BLaER1 treated with 17β-estradiol and CSF1 and Interleukin-3, amounts not matched to agents 10 nM and 100 nM (cell line): ENCODE results near the gene SLAMF1.
"Not testable (repeated sequence)": the region's sequence is repeated elsewhere in the genome, so short reads cannot be mapped to it uniquely, and the experiment has no call there.

Experiments
- H3K27ac ChIP-seq, 11 experiments: shearing (Covaris generic); formaldehyde crosslinking; 2 replicates each; pipeline ENCODE4 v1.8.1; 2022
- H3K27me3 ChIP-seq, 11 experiments: shearing (Covaris generic); formaldehyde crosslinking; 2 replicates each; pipeline ENCODE4 v1.8.1; 2022
- H3K36me3 ChIP-seq, 11 experiments: shearing (Covaris generic); formaldehyde crosslinking; 2 replicates each; pipeline ENCODE4 v1.8.1; 2022
- H3K4me1 ChIP-seq, 10 experiments: shearing (Covaris generic); formaldehyde crosslinking; 2 replicates each; pipeline ENCODE4 v1.8.1; 2022
- H3K4me2 ChIP-seq, 11 experiments: shearing (Covaris generic); formaldehyde crosslinking; 2 replicates each; pipeline ENCODE4 v1.8.1; 2022
- H3K4me3 ChIP-seq, 10 experiments: shearing (Covaris generic); formaldehyde crosslinking; 2 replicates each; pipeline ENCODE4 v1.8.1; 2022
- H3K9ac ChIP-seq, 11 experiments: shearing (Covaris generic); formaldehyde crosslinking; 2 replicates each; pipeline ENCODE4 v1.8.1; 2022
- H3K9me3 ChIP-seq, 11 experiments: shearing (Covaris generic); formaldehyde crosslinking; replicated peaks in 1 of 11; 2 replicates each; pipeline ENCODE4 v1.8.1; 2022
- H4K20me1 ChIP-seq, 11 experiments: shearing (Covaris generic); formaldehyde crosslinking; 2 replicates each; pipeline ENCODE4 v1.8.1; 2022
- Cebpa-rat ChIP-seq, 11 experiments: shearing (Covaris generic); IDR thresholded peaks; 2 replicates each; pipeline ENCODE4 v1.8.1; 2022

Gene SLAMF1

GRCh38 chr1:160646711-160647328 is at the start of gene SLAMF1:
TSS of gene SLAMF1 (minus strand) at chr1:160647044. CDS start at chr1:160646945, 99 bp downstream.
- Histone ChIP-seq H3K9ac (peak within 1 kb of the TSS; percentile 50 to 84 (median 72); a peak in 21 of 22 replicates), H3K4me1 (peaks cover 77 to 100% (median 96%) of the 10 kb centered on the region in 10 experiments), H3K27ac (peak within 1 kb of the TSS; percentile 45 to 79 (median 74); a peak in 21 of 22 replicates), H3K4me2 (peak within 1 kb of the TSS; percentile 88 to 98 (median 94)), H3K9me3 (peaks cover 0 to 4% (median 0%) of the 10 kb centered on the region in 11 experiments; a peak in 4 of 22 replicates), H4K20me1 (no peaks in the 10 kb centered on the region), H3K36me3 (peaks cover 0 to 20% (median 0%) of the 10 kb centered on the region in 11 experiments; a peak in 2 of 22 replicates), H3K4me3 (peak within 1 kb of the TSS; percentile 52 to 86 (median 61)), H3K27me3 (no peaks in the 10 kb centered on the region)
- no peak for TF ChIP-seq Cebpa-rat (IDR thresholded peaks at IDR 0.05)

GRCh38 chr1:160692390-160692789 is 45.5 kb upstream of the SLAMF1 start:
- not testable (repeated sequence) for H3K4me1 ChIP-seq, H3K4me3 ChIP-seq, H3K27ac ChIP-seq, H3K4me2 ChIP-seq, H3K9ac ChIP-seq, H3K27me3 ChIP-seq
- Histone ChIP-seq H4K20me1 (peaks cover 0 to 74% (median 0%) of the 10 kb centered on the region in 11 experiments; a peak in 3 of 22 replicates), H3K36me3 (peaks cover 0 to 31% (median 13%) of the 10 kb centered on the region in 11 experiments; a peak in 11 of 22 replicates), H3K9me3 (peaks cover 7 to 25% (median 12%) of the 10 kb centered on the region in 11 experiments; a peak in 20 of 22 replicates)

GRCh38 chr1:160685266-160685665 is 38.4 kb upstream of the SLAMF1 start:
- Histone ChIP-seq H4K20me1 (peaks cover 0 to 73% (median 0%) of the 10 kb centered on the region in 11 experiments; a peak in 3 of 22 replicates), H3K27me3 (0 out of 22 replicates have a peak, but pooled peaks cover 0 to 3% (median 0%) of the 10 kb centered on the region in 11 experiments), H3K27ac (peak overlapping the region in 3 of 11 experiments; percentile 13 to 15 (median 14); a peak in 4 of 22 replicates), H3K4me2 (peak overlapping the region; percentile 5 to 71 (median 44); a peak in 20 of 22 replicates), H3K4me3 (no peak overlapping the region), H3K4me1 (peaks cover 22 to 43% (median 31%) of the 10 kb centered on the region in 10 experiments), H3K9me3 (peaks cover 26 to 38% (median 29%) of the 10 kb centered on the region in 11 experiments; a peak in 21 of 22 replicates), H3K36me3 (peaks cover 10 to 92% (median 56%) of the 10 kb centered on the region in 11 experiments), H3K9ac (0 out of 22 replicates have a peak overlapping the region, but pooled peaks of 1 of the 11 experiments have one; percentile 20)
- no peak for TF ChIP-seq Cebpa-rat (IDR thresholded peaks at IDR 0.05)

- Histone ChIP-seq H3K36me3 (peaks cover 10 to 95% (median 64%) of the 10 kb centered on the region in 11 experiments), H3K4me2 (peak overlapping the region in 9 of 11 experiments; percentile 9 to 76 (median 47); a peak in 18 of 22 replicates), H3K4me3 (no peak overlapping the region), H3K27ac (peak overlapping the region in 7 of 11 experiments; percentile 18 to 58 (median 25); a peak in 11 of 22 replicates), H3K27me3 (no peaks in the 10 kb centered on the region), H3K9me3 (peaks cover 24 to 35% (median 26%) of the 10 kb centered on the region in 11 experiments; a peak in 21 of 22 replicates), H4K20me1 (peaks cover 0 to 71% (median 0%) of the 10 kb centered on the region in 11 experiments; a peak in 3 of 22 replicates), H3K9ac (no peak overlapping the region), H3K4me1 (peaks cover 25 to 43% (median 32%) of the 10 kb centered on the region in 10 experiments)
- TF ChIP-seq Cebpa-rat (IDR thresholded peaks at IDR 0.05), result no peak; a peak in 1 of 22 replicates
Observed at GRCh38 chr1:160682983-160683865, 36.4 kb upstream of the SLAMF1 start.

- Histone ChIP-seq H3K4me2 (peak overlapping the region in 2 of 11 experiments; percentile 10 to 76; a peak in 2 of 22 replicates), H3K27ac (no peak overlapping the region), H3K9me3 (peaks cover 11 to 21% (median 13%) of the 10 kb centered on the region in 11 experiments; a peak in 21 of 22 replicates), H3K36me3 (peaks cover 10 to 94% (median 63%) of the 10 kb centered on the region in 11 experiments), H3K9ac (no peak overlapping the region), H3K4me1 (peaks cover 29 to 43% (median 35%) of the 10 kb centered on the region in 10 experiments), H3K27me3 (no peaks in the 10 kb centered on the region), H3K4me3 (no peak overlapping the region), H4K20me1 (peaks cover 0 to 70% (median 0%) of the 10 kb centered on the region in 11 experiments; a peak in 3 of 22 replicates)
- TF ChIP-seq Cebpa-rat (IDR thresholded peaks at IDR 0.05), result no peak
Observed at GRCh38 chr1:160681891-160682140, 35.0 kb upstream of the SLAMF1 start.

- no peak for TF ChIP-seq Cebpa-rat (IDR thresholded peaks at IDR 0.05)
- Histone ChIP-seq H3K27me3 (no peaks in the 10 kb centered on the region), H3K9ac (no peak overlapping the region), H3K4me2 (peak overlapping the region in 2 of 11 experiments; percentile 10 to 76; a peak in 2 of 22 replicates), H3K36me3 (peaks cover 6 to 88% (median 63%) of the 10 kb centered on the region in 11 experiments; a peak in 21 of 22 replicates), H3K4me1 (peaks cover 30 to 45% (median 36%) of the 10 kb centered on the region in 10 experiments), H3K9me3 (peaks cover 6 to 16% (median 8%) of the 10 kb centered on the region in 11 experiments; a peak in 21 of 22 replicates), H3K27ac (peak overlapping the region in 1 of 11 experiments; percentile 2; a peak in 1 of 22 replicates), H4K20me1 (peaks cover 0 to 67% (median 0%) of the 10 kb centered on the region in 11 experiments; a peak in 3 of 22 replicates), H3K4me3 (no peak overlapping the region)
Observed at GRCh38 chr1:160681066-160681890, 34.4 kb upstream of the SLAMF1 start.

GRCh38 chr1:160680399-160680798 is 33.6 kb upstream of the SLAMF1 start:
- Histone ChIP-seq H3K27me3 (no peaks in the 10 kb centered on the region), H3K27ac (peak overlapping the region in 1 of 11 experiments; percentile 2; a peak in 2 of 22 replicates), H3K4me2 (no peak overlapping the region), H3K9me3 (peaks cover 0 to 8% (median 0%) of the 10 kb centered on the region in 11 experiments; a peak in 3 of 22 replicates), H3K36me3 (peaks cover 0 to 80% (median 62%) of the 10 kb centered on the region in 11 experiments; a peak in 18 of 22 replicates), H3K4me1 (peaks cover 34 to 47% (median 41%) of the 10 kb centered on the region in 10 experiments), H4K20me1 (peaks cover 0 to 58% (median 0%) of the 10 kb centered on the region in 11 experiments; a peak in 3 of 22 replicates), H3K9ac (no peak overlapping the region), H3K4me3 (no peak overlapping the region)
- TF ChIP-seq Cebpa-rat (IDR thresholded peaks at IDR 0.05), result no peak
